GM18868 (cell line): ENCODE results near the gene COQ8A.
A peak's percentile ranks its signal among the peaks of the same experiment; 100 is the strongest.
"Not testable (repeated sequence)": the region's sequence is repeated elsewhere in the genome, so short reads cannot be mapped to it uniquely, and the experiment has no call there.

ENCODE experiments used
- ATAC-seq: cut with Tn5 transposase; IDR thresholded peaks from one replicate; pipeline ENCODE4 v1.9.1; 2021; ENCODE audit warnings: mild to moderate bottlenecking, moderate library complexity; ENCODE audit not compliant: unreplicated experiment

Gene COQ8A

DNA sequence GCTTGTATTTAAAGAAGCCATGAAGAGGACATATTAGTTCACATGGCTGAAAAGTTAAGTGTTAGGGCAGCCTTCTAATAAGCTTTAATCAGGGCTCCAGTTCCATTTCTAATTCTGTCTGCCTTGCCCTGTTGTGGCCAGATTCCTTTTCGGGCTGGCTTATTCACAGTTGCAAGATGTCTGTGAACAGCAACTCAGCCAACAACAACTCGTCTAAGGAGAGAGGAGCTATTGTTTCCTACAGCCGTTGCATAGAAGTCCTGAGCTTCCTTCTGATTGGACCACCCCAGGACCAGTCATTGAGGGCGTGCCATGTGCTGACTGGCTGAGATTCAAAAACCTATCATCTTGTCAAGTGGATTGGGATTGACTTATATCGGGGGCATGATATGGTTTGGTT, 18.6 kb upstream of the COQ8A start:
- ATAC-seq, result no peak

DNA sequence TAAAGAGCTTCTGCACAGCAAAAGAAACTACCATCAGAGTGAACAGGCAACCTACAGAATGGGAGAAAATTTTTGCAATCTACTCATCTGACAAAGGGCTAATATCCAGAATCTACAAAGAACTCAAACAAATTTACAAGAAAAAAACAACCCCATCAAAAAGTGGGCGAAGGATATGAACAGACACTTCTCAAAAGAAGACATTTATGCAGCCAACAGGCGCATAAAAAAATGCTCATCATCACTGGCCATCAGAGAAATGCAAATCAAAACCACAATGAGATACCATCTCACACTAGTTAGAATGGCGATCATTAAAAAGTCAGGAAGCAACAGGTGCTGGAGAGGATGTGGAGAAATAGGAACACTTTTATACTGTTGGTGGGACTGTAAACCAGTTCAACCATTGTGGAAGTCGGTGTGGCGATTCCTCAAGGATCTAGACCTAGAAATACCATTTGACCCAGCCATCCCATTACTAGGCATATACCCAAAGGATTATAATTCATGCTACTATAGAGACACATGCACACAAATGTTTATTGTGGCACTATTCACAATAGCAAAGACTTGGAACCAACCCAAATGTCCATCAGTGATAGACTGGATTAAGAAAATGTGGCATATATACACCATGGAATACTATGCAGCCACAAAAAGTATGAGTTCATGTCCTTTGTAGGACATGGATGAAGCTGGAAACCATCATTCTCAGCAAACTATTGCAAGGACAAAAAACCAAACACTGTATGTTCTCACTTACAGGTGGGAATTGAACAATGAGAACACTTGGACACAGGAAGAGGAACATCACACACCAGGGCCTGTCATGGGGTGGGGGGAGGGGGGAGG, 10.6 kb upstream of the COQ8A start:
- not testable (repeated sequence) for ATAC-seq

DNA sequence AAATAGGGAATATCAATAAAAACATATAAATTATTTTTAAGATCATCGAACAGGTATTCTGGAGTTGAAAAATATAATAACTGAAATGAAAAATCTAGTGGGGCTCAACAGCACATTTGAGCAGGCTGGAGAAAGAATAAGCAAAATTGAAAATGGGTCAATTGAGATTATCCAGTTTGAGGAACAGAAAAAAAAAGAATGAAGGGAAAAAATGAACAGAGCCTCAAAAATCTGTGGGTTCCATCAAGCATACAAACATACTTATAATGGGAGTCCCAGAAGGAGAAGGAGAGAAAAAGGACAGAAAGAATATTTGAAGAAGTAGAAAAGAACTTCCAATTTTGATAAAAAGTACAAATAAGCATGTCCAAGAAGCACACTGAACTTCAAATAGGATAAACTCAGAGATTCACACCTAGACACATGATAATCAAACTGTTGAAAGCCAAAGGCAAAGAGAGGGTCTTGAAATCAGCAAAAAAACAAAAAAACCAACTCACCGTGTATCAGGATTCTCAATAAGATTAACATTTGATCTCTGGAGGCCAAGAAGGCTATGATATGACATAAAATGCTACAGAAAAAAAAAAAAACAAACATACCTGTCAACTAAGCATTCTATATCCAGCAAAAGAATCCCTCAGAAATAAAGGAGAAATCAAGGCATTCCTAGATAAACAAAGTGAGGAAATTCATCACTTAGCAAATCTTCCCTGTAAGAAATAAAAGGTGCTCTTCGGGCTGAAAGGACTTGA, 5.4 kb upstream of the COQ8A start:
- ATAC-seq, result no peak

DNA sequence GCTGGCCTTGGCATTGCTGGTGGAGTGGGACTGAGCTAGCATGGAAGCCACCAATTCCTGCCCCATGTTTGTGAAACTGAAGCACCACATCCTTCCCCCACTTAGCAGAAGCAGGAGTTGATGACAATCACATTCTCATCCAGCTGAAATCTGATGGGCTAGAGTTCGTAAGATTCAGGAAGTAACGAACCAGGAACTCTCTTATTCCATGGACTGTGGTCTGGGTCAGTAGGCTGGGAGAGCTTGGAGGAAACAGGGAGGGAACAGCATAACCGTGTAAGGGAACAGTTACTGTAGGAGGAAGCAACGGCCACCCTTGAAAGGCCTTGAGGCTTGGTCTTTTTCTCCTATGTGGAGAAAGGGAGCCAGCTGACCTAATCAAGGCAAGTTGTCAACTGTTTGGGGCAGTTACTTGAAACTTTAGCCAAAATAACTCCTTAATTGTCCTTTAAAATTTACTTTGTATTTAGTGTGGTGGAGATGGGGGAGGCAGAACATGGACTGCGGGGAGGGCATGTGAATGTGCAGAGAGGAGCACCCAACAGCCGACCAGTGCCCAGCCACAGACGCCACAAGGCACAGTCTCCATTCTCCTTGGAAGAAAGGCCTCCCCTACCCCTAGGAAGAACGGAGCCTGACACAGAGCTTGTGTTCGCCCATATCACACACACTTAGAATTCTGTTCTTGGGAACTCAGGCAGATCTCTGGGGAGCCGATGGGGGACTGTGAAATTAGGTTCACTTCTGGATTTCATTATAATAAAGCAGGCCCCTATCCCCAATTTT, 2.0 kb upstream of the COQ8A start:
- ATAC-seq, result no peak

- ATAC-seq, result no peak
These were observed 1.1 kb upstream of the COQ8A start for GRCh38 chr1:226938903-226939437.

DNA sequence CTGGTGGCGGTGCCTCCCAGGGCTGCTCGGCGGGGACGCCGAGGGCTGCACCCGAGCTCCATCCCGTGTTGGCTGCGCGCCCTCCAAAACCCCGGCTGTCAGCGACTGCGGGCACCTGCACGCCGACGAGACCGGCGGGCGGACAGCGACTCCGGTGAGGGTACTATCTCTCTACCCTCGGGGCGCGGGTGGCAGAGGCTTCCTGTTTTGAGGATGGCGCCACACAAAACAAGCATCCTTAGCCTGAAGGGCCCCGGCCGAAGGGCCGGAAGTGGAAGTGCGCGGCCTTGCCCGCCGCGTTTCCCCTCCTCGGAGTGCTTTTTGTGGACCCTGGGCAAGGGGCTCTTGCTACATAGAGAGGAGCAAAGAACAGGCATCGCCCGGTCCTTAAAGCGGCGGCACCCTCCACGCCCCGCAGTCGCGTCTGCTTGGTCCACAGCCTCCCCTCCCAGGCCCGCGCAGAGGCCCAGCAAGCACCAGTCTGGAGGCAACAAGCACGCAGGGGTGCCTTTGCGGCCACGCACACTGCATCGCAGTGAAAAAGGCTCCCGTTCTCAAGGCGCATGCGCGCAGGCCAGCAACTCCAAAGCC, 561 bp upstream of the COQ8A start:
- peak; percentile 33 for ATAC-seq

GRCh38 chr1:226940806-226941067, 643 bp downstream of the COQ8A start:
- no peak for ATAC-seq

- ATAC-seq, result no peak
These were observed 2.3 kb downstream of the COQ8A start for GRCh38 chr1:226942392-226942791.

GRCh38 chr1:226943156-226943555, 3.1 kb downstream of the COQ8A start:
- ATAC-seq, result no peak

- no peak for ATAC-seq
These were observed 3.8 kb downstream of the COQ8A start for GRCh38 chr1:226943927-226944326.

GRCh38 chr1:226945106-226945857, 5.2 kb downstream of the COQ8A start:
- no peak for ATAC-seq

DNA sequence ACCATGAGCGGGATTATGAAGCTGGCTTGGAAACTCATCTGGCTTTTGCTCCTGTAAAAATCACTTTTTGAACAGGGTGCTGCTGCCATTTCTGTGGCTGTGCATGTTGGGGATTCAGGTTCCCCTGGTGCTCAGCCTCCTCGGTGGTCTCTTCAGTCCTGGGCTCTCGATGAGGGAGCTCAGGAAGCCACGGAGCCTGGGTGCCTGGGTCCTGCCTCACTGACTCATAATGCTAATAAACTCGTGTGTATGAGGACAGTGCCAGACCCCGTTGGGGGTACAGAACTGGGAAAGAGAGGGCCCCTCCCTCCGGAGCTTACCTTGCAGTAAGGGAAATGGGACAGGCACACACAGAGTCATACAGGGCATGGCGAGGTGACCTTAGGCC, 5.8 kb downstream of the COQ8A start:
- no peak for ATAC-seq

- ATAC-seq, result no peak
These were observed 6.2 kb downstream of the COQ8A start for GRCh38 chr1:226946285-226946684.

- no peak for ATAC-seq
These were observed 6.7 kb downstream of the COQ8A start for GRCh38 chr1:226946841-226947240.

- ATAC-seq, result no peak
These were observed 8.0 kb downstream of the COQ8A start for GRCh38 chr1:226948051-226948450.

- no peak for ATAC-seq
These were observed 8.4 kb downstream of the COQ8A start for GRCh38 chr1:226948480-226948879.

GRCh38 chr1:226948996-226949395, 8.9 kb downstream of the COQ8A start:
- ATAC-seq, result no peak

- no peak for ATAC-seq
These were observed 9.3 kb downstream of the COQ8A start for GRCh38 chr1:226949401-226949800.

DNA sequence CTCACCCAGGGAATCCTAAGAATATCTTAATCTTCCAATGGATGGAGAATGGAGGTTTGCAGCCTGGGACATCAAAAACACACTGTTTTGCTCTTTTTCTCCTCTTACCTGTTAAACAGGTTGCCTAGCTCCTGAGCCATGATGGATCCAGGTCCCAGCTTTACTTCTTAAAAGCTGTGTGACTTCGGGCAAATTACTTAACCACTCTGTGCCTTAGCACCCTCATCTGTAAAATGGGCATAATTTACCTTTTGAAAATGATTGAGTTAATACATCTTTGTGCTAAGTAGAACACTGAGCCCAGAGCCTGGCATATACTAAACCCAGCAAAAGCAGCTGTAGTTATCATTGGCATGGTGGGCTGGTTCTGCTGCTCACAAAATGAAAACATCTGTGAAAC, 10.2 kb downstream of the COQ8A start:
- no peak for ATAC-seq

- no peak for ATAC-seq
These were observed 10.8 kb downstream of the COQ8A start for GRCh38 chr1:226950871-226951270.
